Measurements from ENCODE around the gene TMEM126A.
"Not testable (repeated sequence)": the region's sequence is repeated elsewhere in the genome, so short reads cannot be mapped to it uniquely, and the experiment has no call there.

TMEM126A gene

GRCh38 chr11:85647604-85648299 is at the start of gene TMEM126A:
TSS of gene TMEM126A (plus strand) at chr11:85647967. CDS start at chr11:85650256, 2,289 bp downstream.
- peak; percentile 78 to 79 for DNase-seq (ENCODE audit: low read depth in 2 of 2)

- no peak for DNase-seq (ENCODE audit: low read depth in 2 of 2)
These were observed 48.7 kb upstream of the TMEM126A start for GRCh38 chr11:85599083-85599482.

GRCh38 chr11:85602526-85603213 is 45.1 kb upstream of the TMEM126A start:
- DNase-seq (ENCODE audit: low read depth in 2 of 2): no peak

GRCh38 chr11:85603220-85603619 is 44.5 kb upstream of the TMEM126A start:
- DNase-seq (ENCODE audit: low read depth in 2 of 2): no peak

GRCh38 chr11:85606237-85606636 is 41.5 kb upstream of the TMEM126A start:
- DNase-seq (ENCODE audit: low read depth in 2 of 2): not testable (repeated sequence)

GRCh38 chr11:85608621-85609020 is 39.1 kb upstream of the TMEM126A start:
- DNase-seq (ENCODE audit: low read depth in 2 of 2): not testable (repeated sequence)

GRCh38 chr11:85609286-85609685 is 38.5 kb upstream of the TMEM126A start:
- not testable (repeated sequence) for DNase-seq (ENCODE audit: low read depth in 2 of 2)

- not testable (repeated sequence) for DNase-seq (ENCODE audit: low read depth in 2 of 2)
These were observed 36.1 kb upstream of the TMEM126A start for GRCh38 chr11:85611643-85612042.

GRCh38 chr11:85619499-85619898 is 28.3 kb upstream of the TMEM126A start:
- no peak for DNase-seq (ENCODE audit: low read depth in 2 of 2)

GRCh38 chr11:85620256-85620655 is 27.5 kb upstream of the TMEM126A start:
- no peak for DNase-seq (ENCODE audit: low read depth in 2 of 2)

- no peak for DNase-seq (ENCODE audit: low read depth in 2 of 2)
These were observed 21.3 kb upstream of the TMEM126A start for GRCh38 chr11:85626496-85626895.

- DNase-seq (ENCODE audit: low read depth in 2 of 2): no peak
These were observed 20.3 kb upstream of the TMEM126A start, which contains the start of gene DLG2 for GRCh38 chr11:85627332-85627997. TSS of gene DLG2 (minus strand) at chr11:85627344.

GRCh38 chr11:85627998-85628770 is 19.6 kb upstream of the TMEM126A start, which contains the start of gene TMEM126B:
TSS of gene TMEM126B (plus strand) at chr11:85628593. CDS start at chr11:85628608, 15 bp downstream.
- peak; percentile 85 to 91 for DNase-seq (ENCODE audit: low read depth in 2 of 2)

- DNase-seq (ENCODE audit: low read depth in 2 of 2): no peak
These were observed 18.9 kb upstream of the TMEM126A start for GRCh38 chr11:85628771-85629341.

- DNase-seq (ENCODE audit: low read depth in 2 of 2): no peak
These were observed 13.0 kb upstream of the TMEM126A start for GRCh38 chr11:85634747-85635146.

GRCh38 chr11:85643191-85643614 is 4.6 kb upstream of the TMEM126A start:
- DNase-seq (ENCODE audit: low read depth in 2 of 2): no peak

- DNase-seq (ENCODE audit: low read depth in 2 of 2): no peak
These were observed 689 bp upstream of the TMEM126A start for GRCh38 chr11:85647078-85647477.

- DNase-seq (ENCODE audit: low read depth in 2 of 2): no peak
These were observed 3.4 kb downstream of the TMEM126A start for GRCh38 chr11:85651118-85651517.

GRCh38 chr11:85652786-85653447 is 5.2 kb downstream of the TMEM126A start:
- no peak for DNase-seq (ENCODE audit: low read depth in 2 of 2)

- not testable (repeated sequence) for DNase-seq (ENCODE audit: low read depth in 2 of 2)
These were observed 6.6 kb downstream of the TMEM126A start for GRCh38 chr11:85654343-85654742.

- no peak for DNase-seq (ENCODE audit: low read depth in 2 of 2)
These were observed 9.0 kb downstream of the TMEM126A start for GRCh38 chr11:85656777-85657176.

Measured in stimulated activated CD8-positive, alpha-beta memory T cell treated with anti-CD3 and anti-CD28 coated beads, Interleukin-2, amount 100 ng/mL, for 1 hour (primary cell).